SU-DHL-6 (cell line): ENCODE measurements around the gene NCOR2.

ENCODE experiments used
- H2AFZ ChIP-seq: fragments of 200-600 bp; sonication (generic); 2 replicates; pipeline ENCODE4 v1.6.1; 2014; ENCODE audit warnings: low read depth, mild to moderate bottlenecking, moderate library complexity, mixed read lengths, antibody characterized with exemption, low read length; ENCODE audit not compliant: severe bottlenecking
- H3F3A ChIP-seq: fragments of 200-600 bp; shearing (Covaris generic); 2 replicates; pipeline ENCODE4 v1.6.0; 2016; ENCODE audit warnings: antibody characterized with exemption, mild to moderate bottlenecking; ENCODE audit not compliant: insufficient read depth
- H3K27ac ChIP-seq: fragments of 200-600 bp; sonication (generic); 2 replicates; pipeline ENCODE4 v1.5.1; 2016; ENCODE audit warnings: low read depth, mild to moderate bottlenecking, low read length, moderate library complexity, mixed read lengths
- H3K27me3 ChIP-seq: fragments of 200-600 bp; sonication (generic), shearing (Covaris generic); 2 replicates; pipeline ENCODE4 v1.6.0; 2014; ENCODE audit warnings: mild to moderate bottlenecking, low read length
- H3K36me3 ChIP-seq: fragments of 200-600 bp; sonication (generic); 2 replicates; pipeline ENCODE4 v1.6.1; 2014; ENCODE audit warnings: mild to moderate bottlenecking, low read length, mixed read lengths
- H3K4me2 ChIP-seq: fragments of 300-600, 200-600 bp; shearing (Covaris generic), sonication (generic); 2 replicates; pipeline ENCODE4 v1.6.0; 2014; ENCODE audit warnings: low read length, low read depth, mild to moderate bottlenecking; ENCODE audit not compliant: poor library complexity, severe bottlenecking
- H3K4me3 ChIP-seq: fragments of 200-600 bp; sonication (generic); 2 replicates; pipeline ENCODE4 v1.5.1; 2014; ENCODE audit warnings: antibody characterized with exemption, low read length, mild to moderate bottlenecking, mixed read lengths; ENCODE audit not compliant: insufficient read depth, poor library complexity, severe bottlenecking
- H3K79me2 ChIP-seq: fragments of 200-600 bp; sonication (generic); 2 replicates; pipeline ENCODE4 v1.6.1; 2014; ENCODE audit warnings: mild to moderate bottlenecking, low read length, moderate library complexity; ENCODE audit not compliant: insufficient read depth
- H3K9ac ChIP-seq: fragments of 200-600 bp; sonication (generic); 2 replicates; pipeline ENCODE4 v1.7.0; 2014; ENCODE audit warnings: mild to moderate bottlenecking, low read length
- H3K9me2 ChIP-seq: fragments of 200-600 bp; sonication (generic); replicated peaks from 2 replicates; pipeline ENCODE4 v1.6.1; 2014; ENCODE audit warnings: low read length; ENCODE audit not compliant: insufficient read depth
- H3K9me3 ChIP-seq: fragments of 200-600 bp; sonication (generic); 2 replicates; pipeline ENCODE4 v1.6.1; 2014; ENCODE audit warnings: low read length, mixed read lengths; ENCODE audit not compliant: insufficient read depth
- H4K20me1 ChIP-seq: fragments of 200-600 bp; sonication (generic); 2 replicates; pipeline ENCODE4 v1.6.1; 2014; ENCODE audit warnings: low read depth, mild to moderate bottlenecking, antibody characterized with exemption, low read length, moderate library complexity, mixed read lengths
- CTCF ChIP-seq: fragments of 200-600 bp; sonication (generic); IDR thresholded peaks from one replicate; pipeline ENCODE4 v1.5.1; 2017; ENCODE audit warnings: antibody characterized with exemption, mild to moderate bottlenecking, low read length, moderate library complexity; ENCODE audit not compliant: insufficient read depth, poor library complexity, severe bottlenecking
- EZH2phosphoT487 ChIP-seq: fragments of 200-600 bp; sonication (generic), shearing (Covaris generic); conservative IDR thresholded peaks from 2 replicates; pipeline ENCODE4 v1.6.1; 2018; ENCODE audit warnings: mild to moderate bottlenecking, antibody characterized with exemption, low read length, moderate library complexity, mixed read lengths

Gene NCOR2

GRCh38 chr12:124541322-124541721 is 26.1 kb downstream of the NCOR2 start:
- H3F3A ChIP-seq: no peaks in the 10 kb centered on the region
- H3K79me2 ChIP-seq: peaks cover 43% of the 10 kb centered on the region
- no peak overlapping the region for H3K9ac ChIP-seq
- H3K9me2 ChIP-seq: no peaks in the 10 kb centered on the region
- no peaks in the 10 kb centered on the region for H3K27me3 ChIP-seq
- H3K4me3 ChIP-seq: no peak overlapping the region
- no peak for TF ChIP-seq CTCF
- no peak for TF ChIP-seq EZH2phosphoT487
- H3K4me2 ChIP-seq: no peak overlapping the region
- no peak overlapping the region for H3K27ac ChIP-seq
- H3K36me3 ChIP-seq: no peaks in the 10 kb centered on the region
- no peaks in the 10 kb centered on the region for H3K9me3 ChIP-seq
- H2AFZ ChIP-seq: no peak overlapping the region
- H4K20me1 ChIP-seq: peaks cover 6% of the 10 kb centered on the region; the same call in 1 of the 2 replicates

DNA sequence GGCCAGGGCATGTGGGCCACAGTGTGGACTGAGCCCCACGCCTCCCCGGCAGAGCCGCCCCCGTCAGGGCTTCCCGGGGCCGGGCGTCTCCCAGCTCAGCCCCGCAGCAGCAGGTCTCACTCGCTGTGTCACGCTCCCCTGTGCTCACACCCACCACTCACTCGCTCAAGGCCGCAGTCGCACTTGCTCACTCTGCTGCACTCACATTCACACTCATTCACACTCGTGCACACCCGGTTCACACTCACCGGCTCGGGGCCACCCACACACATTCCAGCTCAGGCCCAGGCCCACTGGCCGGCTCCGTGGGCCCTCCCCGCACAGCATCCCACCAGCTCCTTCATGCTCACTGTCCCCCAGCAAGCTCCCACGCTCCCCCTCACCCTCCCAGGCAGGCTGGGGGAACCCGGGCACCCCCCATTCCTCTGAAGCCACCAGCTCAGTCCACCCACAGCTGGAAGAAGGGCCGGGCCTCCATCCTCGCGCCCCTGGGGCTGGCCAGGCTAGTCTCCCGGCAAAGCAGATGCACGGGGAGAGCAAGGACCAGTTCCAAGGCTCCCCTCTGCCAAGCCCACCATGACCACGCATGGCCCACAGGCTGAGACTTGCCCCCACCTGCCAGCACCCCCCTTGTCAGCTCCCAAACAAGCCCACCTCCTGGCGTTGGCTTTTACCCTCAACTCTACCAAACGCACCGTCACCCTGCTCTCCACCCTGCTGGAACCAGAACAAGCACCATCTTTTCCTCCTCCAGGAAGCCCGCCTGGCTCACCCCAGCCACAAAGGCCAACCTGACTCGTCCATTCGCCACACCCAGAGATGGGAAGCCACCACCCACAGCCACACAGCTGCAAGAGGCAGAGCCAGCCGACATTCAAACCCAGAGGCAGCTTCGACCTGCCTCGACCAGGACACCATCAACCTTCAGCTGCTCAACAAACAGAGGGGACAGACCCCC is 28.0 kb downstream of the NCOR2 start:
- Histone ChIP-seq H3K9me3 (no peaks in the 10 kb centered on the region), H3K4me2 (no peak overlapping the region), H3K27ac (no peak overlapping the region), H4K20me1 (peaks cover 6% of the 10 kb centered on the region; the same call in 1 of the 2 replicates), H3K79me2 (peaks cover 56% of the 10 kb centered on the region), H3F3A (no peaks in the 10 kb centered on the region), H3K9me2 (no peaks in the 10 kb centered on the region), H3K9ac (no peak overlapping the region), H2AFZ (no peak overlapping the region), H3K4me3 (no peak overlapping the region), H3K27me3 (no peaks in the 10 kb centered on the region), H3K36me3 (no peaks in the 10 kb centered on the region)
- TF ChIP-seq CTCF (no peak), EZH2phosphoT487 (no peak)

DNA sequence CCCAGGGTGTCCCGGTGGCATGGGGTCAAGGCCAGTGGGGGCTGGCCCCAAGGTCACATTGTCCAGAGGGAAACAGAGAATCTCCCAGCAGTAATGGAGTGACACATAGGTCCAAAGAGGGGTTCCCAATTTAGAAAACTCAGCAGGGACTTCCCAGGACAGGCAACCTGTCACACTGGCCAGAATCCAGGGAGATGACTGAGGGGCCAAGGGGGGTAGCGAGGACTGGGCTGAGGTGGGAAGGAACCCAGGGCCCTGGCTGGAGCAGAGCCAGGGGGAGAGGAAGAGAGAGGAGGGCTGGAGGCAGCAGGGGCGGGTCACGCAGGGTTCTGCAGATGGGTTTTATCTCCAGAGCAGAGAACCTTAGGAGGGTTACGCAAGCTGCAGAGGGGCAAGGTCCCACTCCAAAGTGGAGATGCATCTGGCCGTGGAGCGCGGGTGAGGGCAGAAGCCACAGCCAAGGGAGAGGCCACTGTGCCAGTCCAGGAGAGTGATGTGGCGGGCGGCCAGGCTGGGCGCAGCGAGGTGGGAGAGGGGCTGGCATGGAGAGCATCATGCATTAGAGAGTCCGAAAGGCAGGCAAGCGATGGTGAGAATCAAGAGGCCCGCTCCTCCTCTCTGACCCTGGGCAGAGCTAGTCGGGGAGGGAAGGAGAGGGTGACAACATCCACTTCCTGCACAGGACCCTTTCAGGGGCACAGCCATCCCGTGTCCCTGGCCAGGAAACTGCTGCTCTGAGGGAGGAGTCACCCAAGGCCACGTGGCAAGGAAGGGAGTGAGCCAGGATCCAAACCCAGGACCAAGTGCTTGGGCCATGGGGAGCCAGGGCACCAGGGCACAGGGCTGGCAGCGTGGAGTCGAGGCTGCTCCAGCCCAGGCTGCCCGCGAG is 29.0 kb downstream of the NCOR2 start:
- Histone ChIP-seq H3K9me2 (no peaks in the 10 kb centered on the region), H3K4me3 (no peak overlapping the region), H4K20me1 (peaks cover 6% of the 10 kb centered on the region; the same call in 1 of the 2 replicates), H3K79me2 (peaks cover 58% of the 10 kb centered on the region), H2AFZ (no peak overlapping the region), H3K27ac (no peak overlapping the region), H3K9me3 (no peaks in the 10 kb centered on the region), H3K27me3 (no peaks in the 10 kb centered on the region), H3F3A (no peaks in the 10 kb centered on the region), H3K36me3 (no peaks in the 10 kb centered on the region), H3K4me2 (no peak overlapping the region), H3K9ac (no peak overlapping the region)
- no peak for TF ChIP-seq EZH2phosphoT487
- no peak for TF ChIP-seq CTCF
